Lower leg skin (tissue), 3 donors: ENCODE data around the gene CCDC88C.

Experiments
- POLR2A ChIP-seq, 2 donors: fragments of 450-650 bp; IDR thresholded peaks; one replicate each; pipeline ENCODE4 v1.6.1; 2016 to 2017; ENCODE audit warnings: antibody characterized with exemption in 2 of 2, mild to moderate bottlenecking in 1 of 2, moderate library complexity in 1 of 2
- TF ChIP-seq, protein P1 (sequence below), 3 donors: fragments of 450-650 bp; IDR thresholded peaks; one replicate each; pipeline ENCODE4 v1.5.1; 2016; ENCODE audit warnings: antibody characterized with exemption in 3 of 3, mild to moderate bottlenecking in 3 of 3, moderate library complexity in 2 of 3

- TF ChIP-seq, protein P1, sequence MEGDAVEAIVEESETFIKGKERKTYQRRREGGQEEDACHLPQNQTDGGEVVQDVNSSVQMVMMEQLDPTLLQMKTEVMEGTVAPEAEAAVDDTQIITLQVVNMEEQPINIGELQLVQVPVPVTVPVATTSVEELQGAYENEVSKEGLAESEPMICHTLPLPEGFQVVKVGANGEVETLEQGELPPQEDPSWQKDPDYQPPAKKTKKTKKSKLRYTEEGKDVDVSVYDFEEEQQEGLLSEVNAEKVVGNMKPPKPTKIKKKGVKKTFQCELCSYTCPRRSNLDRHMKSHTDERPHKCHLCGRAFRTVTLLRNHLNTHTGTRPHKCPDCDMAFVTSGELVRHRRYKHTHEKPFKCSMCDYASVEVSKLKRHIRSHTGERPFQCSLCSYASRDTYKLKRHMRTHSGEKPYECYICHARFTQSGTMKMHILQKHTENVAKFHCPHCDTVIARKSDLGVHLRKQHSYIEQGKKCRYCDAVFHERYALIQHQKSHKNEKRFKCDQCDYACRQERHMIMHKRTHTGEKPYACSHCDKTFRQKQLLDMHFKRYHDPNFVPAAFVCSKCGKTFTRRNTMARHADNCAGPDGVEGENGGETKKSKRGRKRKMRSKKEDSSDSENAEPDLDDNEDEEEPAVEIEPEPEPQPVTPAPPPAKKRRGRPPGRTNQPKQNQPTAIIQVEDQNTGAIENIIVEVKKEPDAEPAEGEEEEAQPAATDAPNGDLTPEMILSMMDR (IDR thresholded peaks at IDR 0.05): no peak
- TF ChIP-seq POLR2A (IDR thresholded peaks at IDR 0.05): no peak
These were observed 58.9 kb downstream of the CCDC88C start for GRCh38 chr14:91358654-91359220.
